ENCODE measurements around the gene MAGI2.

DNA sequence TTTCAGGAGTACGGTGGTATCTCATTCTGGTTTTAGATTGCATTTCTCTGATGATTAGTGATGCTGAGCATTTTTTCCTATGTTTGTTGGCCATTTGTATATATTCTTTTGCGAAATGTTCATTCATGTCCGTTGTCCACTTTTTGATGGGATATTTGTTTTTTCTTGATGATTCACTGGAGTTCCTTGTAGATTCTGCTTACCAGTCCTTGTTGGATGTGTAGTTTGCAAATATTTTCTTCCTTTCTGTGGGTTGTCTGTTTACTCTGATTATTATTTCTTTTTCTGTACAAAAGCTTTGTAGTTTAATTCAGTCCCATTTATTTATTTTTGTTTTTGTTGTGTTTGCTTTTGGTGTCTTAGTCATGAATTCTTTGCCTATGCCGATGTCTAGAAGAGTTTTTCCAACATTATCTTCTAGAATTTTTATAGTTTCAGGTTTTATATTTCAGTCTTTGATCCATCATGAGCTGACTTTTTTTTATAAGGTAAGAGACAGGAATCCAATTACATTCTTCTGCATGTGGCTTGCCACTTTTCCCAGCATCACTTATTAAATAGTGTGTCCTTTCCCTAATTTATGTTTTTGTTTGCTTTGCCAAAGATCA, 320.5 kb downstream of the MAGI2 start:
- TF ChIP-seq CTCF (IDR thresholded peaks at IDR 0.05) (no peak), POLR2A (IDR thresholded peaks at IDR 0.05) (no peak)

All from esophagus squamous epithelium (tissue), 4 donors.